GM18507 (cell line): Measurements from ENCODE around the gene ATP1A2.

Source experiments
- DNase-seq: peaks from one replicate; pipeline ENCODE4 v3.0.0; 2011; ENCODE audit warnings: low read depth; ENCODE audit not compliant: insufficient read length; ENCODE audit errors: extremely low spot score
- FAIRE-seq: peaks from 2 replicates; lab custom pipeline; 2011; peaks lifted over from hg19 to GRCh38; lab: Jason Lieb, UNC

ATP1A2 gene

DNA sequence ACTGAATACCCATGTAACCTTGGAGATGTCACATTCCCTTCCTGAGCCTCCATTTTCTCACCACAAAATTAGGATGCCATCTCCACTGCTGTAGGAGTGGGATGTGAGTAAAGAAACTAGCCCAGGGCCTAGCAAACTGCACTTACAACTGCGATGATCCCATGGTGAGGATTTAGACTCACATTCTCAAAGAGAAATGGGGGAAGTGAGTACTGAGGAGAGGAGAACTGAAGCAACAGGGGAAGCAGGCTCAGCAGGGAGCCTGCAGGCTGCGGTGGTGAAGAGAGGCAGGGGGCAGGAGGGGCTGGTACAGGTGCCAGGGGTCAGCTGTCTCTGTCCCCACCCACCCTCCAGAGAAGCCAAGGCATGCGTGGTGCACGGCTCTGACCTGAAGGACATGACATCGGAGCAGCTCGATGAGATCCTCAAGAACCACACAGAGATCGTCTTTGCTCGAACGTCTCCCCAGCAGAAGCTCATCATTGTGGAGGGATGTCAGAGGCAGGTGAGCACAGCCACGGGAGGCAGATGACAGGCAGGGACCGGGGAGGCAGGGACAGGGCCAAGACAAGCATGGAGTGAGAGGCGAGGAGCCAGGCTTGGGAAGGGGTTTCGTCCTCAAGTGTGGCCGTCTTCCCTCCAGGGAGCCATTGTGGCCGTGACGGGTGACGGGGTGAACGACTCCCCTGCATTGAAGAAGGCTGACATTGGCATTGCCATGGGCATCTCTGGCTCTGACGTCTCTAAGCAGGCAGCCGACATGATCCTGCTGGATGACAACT is 19.4 kb downstream of the ATP1A2 start:
- FAIRE-seq (no peak), DNase-seq (no peak)

DNA sequence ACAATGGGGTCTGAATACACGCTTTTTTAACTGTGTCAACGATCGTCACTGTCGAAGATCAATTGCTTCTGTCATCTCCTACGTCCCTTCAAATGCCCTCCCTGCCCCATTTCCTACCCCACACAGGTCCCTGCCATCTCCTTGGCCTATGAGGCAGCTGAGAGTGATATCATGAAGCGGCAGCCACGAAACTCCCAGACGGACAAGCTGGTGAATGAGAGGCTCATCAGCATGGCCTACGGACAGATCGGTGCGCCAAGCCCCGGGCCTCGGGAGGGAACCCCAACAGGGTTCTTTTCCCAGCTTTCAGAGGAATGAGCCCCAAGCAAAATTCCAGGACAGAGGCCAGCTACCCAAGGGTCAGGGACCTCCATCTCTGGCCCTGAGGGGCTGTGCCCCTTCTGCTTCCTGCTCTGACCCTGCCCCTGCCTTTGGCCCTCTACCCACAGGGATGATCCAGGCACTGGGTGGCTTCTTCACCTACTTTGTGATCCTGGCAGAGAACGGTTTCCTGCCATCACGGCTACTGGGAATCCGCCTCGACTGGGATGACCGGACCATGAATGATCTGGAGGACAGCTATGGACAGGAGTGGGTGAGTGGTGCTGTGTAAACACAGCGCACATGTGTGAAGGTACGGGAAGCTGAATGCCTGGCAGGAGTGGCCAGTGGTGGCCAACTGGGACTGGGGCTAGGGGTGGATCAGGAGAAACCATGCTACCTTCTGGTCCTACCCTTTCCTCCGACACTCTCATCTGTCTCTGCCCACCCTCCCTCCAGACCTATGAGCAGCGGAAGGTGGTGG is 20.8 kb downstream of the ATP1A2 start:
- DNase-seq, result no peak

DNA sequence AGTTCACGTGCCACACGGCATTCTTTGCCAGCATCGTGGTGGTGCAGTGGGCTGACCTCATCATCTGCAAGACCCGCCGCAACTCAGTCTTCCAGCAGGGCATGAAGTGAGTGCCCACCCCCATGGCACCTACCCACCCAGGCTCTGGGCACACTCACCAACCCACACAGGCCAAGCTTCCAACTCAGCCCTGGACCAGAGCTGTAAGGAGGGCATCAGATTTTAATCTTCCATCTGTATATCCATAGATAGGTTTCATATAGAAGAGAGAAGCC is 21.3 kb downstream of the ATP1A2 start:
- no peak for FAIRE-seq
- no peak for DNase-seq

More for the DNA sequence above, 20.8 kb downstream of the ATP1A2 start:
- FAIRE-seq, result no peak

DNA sequence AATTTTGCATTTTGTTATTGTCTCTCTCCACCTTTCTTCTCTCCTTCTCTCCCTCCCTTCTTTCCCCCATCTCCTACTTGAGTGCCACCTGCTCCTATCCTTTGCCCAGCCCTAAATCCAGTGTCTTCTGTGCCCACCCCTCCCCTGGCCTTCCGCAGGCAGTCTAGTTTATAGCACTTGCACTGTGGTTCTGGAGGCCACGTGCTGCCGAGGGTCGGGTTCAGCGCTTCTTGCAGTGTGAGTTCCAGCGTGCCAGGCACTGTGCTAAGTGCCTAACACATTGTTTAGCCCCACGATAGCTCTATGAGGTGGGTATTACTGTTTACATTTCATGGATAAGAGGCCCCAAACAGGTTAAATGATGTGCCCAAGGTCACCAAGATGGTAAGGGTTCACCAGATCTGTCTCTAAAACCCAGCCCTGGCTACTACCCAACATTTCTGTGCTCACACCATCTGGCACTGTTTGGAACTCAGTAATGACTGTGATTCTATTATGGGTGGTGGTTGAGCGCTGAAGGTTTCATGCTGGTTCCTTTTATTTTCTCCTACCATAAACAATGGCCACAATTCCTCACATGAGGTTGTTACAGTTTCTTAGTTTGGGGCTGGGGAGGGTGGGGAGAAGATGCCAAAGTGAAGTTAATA is 21.8 kb downstream of the ATP1A2 start:
- DNase-seq (no peak), FAIRE-seq (no peak)

DNA sequence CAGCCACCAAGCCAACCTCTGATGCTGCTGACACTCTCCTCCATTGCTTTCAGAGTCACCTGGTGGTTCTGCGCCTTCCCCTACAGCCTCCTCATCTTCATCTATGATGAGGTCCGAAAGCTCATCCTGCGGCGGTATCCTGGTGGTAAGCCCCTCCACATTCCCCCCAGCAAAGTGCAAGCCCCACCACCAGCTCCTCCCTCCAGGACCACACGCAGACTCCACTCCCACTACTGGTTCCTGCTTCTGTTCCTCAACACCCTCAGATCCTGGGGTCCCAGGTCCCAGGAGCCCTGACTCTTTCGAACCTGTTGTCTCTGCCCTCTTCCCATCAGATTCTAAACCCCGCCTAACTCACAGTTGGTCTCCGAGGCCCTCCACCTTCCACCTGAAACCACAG is 24.3 kb downstream of the ATP1A2 start:
- FAIRE-seq, result no peak
- DNase-seq, result no peak

DNA sequence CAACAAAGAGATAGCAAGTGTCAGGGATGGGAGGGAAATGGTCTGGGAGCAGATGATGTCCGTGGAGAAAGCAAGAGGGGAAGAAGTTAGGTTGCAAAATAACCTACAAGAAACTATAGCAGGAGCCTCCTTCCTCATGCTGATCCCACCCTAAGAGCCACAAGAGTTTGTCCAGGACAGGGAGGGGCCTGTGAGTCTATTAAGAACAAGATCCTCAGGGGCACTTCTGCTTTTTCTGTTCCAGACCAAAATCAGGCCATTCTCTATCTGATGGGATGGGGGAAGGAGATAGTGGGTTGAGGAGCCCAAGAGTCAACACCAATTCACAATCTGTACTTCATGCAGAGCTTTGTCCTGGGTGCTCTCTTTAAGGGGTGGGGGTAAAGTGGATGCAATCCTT is 28.1 kb downstream of the ATP1A2 start:
- DNase-seq (no peak), FAIRE-seq (no peak)

DNA sequence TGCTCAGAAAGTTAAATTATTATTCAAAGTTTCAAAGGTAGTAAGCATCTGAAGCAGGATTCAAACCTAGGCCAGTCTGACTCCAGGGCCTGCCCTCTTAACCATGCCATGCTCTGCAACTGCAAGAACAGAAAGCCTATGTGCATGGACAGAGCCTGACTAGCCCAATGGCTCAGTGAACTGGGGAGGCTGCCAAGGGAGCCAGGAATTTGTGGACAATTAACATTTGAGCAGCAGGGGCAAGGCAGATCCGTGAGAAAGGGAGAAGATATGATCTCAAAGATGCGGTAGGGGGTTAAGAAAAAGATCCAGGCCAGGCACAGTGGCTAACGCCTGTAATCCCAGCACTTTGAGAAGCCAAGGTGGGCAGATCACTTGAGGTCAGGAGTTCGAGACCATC is 29.4 kb downstream of the ATP1A2 start:
- DNase-seq, result no peak
- FAIRE-seq, result no peak

DNA sequence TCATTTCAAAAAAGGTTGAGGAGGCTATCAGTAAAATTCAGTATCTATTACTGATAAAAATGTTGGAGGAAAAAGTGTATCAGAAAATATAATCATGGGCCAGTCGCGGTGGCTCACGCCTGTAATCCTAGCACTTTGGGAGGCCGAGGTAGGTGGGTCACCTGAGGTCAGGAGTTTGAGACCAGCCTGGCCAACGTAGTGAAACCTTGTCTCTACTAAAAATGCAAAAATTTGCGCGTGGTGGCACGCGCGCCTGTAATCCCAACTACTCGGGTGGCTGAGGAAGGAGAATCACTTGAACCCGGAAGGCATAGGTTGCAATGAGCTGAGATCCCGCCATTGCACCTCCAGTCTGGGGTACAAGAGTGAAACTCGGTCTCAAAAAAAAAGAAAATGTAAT is 30.5 kb downstream of the ATP1A2 start:
- FAIRE-seq (no peak), DNase-seq (no peak)

DNA sequence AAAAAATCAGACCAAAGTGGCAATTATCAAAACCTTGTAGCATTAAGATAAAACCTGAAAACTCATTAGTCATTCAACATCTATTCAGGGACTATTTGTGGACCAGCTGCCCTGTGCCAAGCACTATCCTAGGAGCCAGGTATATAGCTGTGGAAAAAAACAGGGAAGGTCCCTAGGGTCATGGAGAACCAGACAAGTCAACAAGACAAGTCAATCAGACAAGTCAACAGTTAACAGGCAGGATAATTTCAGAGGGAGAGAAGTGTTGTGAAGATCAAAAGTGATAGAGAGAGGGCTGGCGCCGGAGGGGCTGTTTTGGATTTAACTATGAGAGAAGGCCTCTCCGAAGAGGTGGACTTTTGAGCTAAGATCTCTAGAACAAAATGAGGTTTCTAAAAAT is 32.6 kb downstream of the ATP1A2 start:
- no peak for DNase-seq
- no peak for FAIRE-seq

DNA sequence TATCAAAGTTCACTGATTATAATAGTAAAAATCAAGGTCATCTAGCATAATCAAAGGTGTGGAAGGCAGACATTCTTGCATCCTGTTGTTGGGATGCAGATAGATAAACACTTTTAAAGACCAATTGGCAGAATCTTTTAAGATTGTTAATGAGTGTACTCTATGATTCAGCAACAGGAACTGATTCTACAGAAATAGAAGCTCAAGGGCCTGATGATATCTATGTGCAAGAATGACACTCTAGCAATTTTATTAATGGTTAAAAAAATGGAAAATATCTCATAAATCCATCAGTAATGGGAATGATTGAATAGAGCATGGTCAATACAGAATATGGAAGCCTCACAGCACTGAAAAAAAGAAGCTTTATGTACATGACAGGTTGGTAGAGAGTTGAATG is 33.7 kb downstream of the ATP1A2 start:
- DNase-seq, result no peak
- no peak for FAIRE-seq

DNA sequence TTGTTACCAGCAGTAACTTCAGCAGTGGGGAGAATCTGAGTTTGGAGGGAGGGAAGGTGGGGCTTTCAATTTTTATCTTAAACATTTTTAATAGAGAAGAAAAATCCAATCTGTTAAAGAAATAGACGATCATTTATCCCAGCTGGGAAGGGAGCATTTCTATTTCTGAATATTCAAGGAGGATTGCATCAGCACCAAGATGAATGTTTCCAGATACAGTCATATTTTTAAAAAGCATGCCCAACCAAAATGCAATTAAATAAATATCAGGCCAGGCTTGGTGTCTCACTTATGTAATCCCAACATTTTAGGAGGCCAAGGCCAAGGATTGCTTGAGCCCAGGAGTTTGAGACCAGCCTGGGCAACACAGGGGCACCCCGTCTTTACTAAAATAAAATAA is 34.2 kb downstream of the ATP1A2 start:
- no peak for DNase-seq
- no peak for FAIRE-seq

DNA sequence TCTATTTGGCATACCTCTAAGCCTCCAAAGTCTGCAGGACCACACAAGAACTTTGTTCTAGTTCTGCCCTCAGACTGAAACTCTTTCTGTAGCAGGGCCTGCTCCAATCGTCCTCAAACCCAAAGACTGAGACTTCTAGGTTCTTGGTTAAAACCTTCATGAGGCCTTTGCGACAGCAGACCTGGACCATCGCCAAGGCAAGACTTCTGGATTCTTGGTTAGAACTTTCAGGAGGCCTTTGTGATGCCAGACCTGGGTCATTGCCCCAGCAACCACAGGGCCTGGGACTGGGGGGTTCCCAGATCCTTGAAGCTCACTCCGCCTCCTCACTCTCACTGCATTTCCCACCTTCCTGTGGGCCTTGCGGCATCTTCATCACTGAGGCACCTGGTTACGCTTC is 35.7 kb downstream of the ATP1A2 start, which contains the start of gene ATP1A4:
ATP1A4 (plus strand) TSS at position 301 of the 400 bp plus-strand sequence. CDS start 438 bp downstream, outside the sequence.
- no peak for DNase-seq
- FAIRE-seq, result no peak

DNA sequence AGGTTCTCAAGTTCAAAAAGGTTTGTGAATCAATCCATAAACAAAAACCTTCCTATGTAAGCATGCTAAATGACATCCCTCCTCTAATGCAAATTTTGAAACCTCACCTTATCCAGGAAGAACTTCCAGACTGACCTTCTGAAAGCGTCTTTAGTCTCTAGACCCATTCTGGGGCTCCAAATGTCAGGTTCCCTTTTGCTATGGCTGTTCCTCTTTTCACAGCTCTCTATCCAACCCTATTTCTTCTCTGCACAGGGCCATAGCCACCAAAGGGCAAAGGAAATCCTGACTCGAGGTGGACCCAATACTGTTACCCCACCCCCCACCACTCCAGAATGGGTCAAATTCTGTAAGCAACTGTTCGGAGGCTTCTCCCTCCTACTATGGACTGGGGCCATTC is 39.2 kb downstream of the ATP1A2 start:
- no peak for FAIRE-seq
- DNase-seq, result no peak

DNA sequence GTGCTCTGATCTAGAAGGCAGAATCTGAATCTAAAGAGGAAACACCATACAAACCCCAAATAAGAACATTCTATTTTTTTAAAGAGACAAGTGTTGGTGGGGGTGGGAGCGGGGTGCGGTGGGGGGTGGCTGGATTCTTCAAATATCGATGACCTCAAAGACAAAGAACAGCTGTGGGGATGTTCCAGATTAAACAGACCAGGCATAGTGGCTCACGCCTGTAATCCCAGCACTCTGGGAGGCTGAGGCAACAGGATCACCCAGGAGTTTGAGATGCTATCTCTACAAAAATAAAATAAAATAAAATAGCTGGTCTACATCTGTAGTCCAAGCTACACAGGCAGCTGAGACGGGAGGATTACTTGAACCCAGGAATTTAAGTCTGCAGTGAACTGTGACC is 40.8 kb downstream of the ATP1A2 start:
- FAIRE-seq (no peak), DNase-seq (no peak)

DNA sequence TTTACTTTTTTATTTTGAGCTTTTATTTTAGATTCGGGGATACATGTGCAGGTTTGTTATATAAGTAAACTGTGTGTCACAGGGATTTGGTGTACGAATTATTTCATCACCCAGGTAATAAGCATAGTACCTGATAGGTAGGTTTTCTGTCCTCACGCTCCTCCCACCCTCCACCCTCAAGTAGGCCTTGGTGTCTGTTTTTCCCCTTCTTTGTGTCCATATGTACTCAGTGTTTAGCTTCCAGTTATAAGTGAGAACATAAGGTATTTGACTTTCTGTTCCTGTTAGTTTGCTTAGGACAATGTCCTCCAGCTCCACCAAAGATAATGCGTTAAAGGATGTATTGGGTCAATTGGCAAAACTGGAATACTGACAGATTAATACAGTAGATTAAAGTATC is 41.6 kb downstream of the ATP1A2 start:
- DNase-seq (no peak), FAIRE-seq (no peak)

DNA sequence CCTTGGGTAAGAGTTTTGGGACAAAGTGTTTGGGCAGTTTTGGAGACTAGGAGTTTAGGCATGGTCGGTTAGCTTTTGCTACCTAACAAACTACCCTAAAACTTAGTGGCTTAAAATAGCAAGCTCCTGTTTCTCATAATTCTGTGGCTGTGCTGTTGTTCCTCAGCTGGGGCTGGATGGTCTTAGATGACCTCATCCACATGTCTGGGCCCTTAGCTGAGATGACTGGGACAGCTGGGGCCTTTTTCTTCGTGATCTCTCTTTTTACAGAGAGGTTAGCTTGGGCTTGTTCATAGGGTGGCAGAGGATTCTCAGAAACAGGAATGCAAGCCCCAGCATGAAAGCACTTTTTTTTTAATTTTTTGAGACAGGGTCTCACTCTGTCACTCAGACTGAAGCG is 42.5 kb downstream of the ATP1A2 start:
- no peak for FAIRE-seq
- DNase-seq, result no peak

DNA sequence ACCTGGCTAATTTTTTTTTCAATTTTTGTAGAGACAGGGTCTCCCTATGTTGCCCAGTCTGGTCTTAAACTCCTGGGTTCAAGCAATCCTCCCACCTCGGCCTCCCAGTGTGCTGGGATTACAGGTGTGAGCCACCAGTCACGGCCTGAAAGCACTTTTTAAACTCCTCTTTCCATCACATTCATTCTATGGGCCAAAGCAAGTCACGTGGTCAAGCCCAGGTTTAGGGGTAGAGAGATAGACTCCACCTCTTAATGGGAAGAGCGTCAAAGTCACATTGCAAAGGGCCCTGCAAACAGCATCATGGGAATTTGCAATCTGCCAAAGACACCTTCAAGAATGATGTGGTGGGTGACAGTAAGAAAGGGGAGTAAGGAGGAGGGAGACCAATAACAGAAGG is 43.0 kb downstream of the ATP1A2 start:
- FAIRE-seq (no peak), DNase-seq (no peak)

DNA sequence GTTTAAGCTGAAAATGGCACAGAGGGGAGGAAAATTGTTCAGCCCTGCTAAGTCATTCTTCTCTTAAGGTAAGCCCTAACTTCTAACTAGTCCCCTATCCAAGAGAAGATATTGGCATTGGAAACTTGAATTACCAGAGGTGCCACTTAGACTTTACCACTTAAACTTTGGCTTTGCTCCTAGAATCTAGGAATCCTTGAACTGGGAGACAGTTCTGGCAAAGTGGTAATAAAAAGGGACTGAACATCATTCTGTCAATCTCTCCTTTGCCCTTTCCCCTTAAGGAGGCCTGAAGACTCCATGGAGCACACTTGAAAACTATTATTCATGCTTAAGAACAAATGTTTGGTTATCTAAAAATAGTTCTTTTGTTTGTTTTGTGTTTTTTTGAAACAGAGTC is 44.3 kb downstream of the ATP1A2 start:
- DNase-seq (no peak), FAIRE-seq (no peak)

DNA sequence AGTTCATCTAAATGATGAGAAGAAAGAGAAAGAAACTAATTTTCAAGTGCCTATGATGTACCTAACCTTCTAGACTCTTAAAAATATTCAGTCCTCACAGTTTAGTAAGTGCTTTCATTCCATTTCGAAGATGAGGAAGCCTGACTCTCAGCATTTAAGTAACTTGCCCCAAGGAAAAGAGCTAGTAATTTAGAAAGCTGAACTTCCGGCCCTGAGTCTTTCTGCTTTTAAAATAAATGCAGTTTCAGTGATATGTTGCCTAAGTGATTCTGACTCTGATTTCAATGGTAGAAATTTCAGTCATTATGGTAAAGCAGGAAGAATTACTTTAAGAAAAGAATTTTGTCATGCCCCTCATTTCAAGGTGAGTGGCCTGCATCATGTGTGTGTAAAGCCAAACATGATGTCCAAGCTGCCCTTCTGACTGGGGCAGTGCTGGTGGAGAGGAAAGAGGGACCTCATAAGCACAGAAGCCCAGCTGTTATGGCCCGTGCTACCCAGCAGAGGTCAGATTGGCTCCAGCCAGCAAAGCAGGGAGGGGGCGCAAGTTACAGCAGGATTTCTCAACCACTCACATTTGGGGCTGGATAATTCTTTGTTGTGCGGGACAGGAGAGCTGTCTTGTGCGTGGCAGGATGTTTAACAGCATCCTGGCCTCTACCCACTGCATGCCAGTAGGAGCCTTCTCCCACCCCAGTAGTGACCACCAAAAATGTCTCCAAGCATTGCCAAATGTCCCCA is 46.6 kb downstream of the ATP1A2 start:
- FAIRE-seq, result no peak
- no peak for DNase-seq

DNA sequence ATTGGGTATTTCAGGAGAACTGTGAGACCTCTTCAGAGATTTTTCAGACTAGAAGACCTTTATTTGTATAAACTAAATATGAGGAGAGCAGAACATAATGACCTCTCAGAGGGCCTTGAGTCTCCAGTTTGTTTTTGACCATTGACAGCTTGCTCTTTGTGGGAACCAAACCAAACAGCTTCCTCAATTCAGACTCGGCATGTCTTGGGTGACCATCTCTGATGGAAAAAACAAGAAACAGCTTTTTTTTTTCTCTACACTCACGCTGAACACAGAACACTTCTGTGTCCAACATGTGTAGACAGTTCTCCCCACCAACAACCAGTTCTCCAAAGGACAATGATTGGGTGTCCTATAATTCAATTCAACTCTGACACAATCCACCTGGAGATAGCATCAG is 47.4 kb downstream of the ATP1A2 start:
- DNase-seq, result no peak
- no peak for FAIRE-seq
